ENCODE results near the gene ADAMTS7. TPM values are rescaled to one million over a fixed set of nuclear protein-coding genes. Genes with fewer than 3 reads are reported as not detected.
"Not testable (repeated sequence)": the region's sequence is repeated elsewhere in the genome, so short reads cannot be mapped to it uniquely, and the experiment has no call there.

ADAMTS7 gene
- total RNA-seq, 1 donor from 2014 or later, result 7.2 TPM

GRCh38 chr15:78810003-78810361, 1.3 kb downstream of the ADAMTS7 start:
- H3K27ac Mint-ChIP-seq, result no peak overlapping the region
- H3K27me3 Mint-ChIP-seq (ENCODE audit: low read depth), result peaks cover 40% of the 10 kb centered on the region
- peaks cover 10% of the 10 kb centered on the region for H3K36me3 Mint-ChIP-seq (ENCODE audit: low read depth)
- H3K4me1 Mint-ChIP-seq (ENCODE audit: low read depth), result peaks cover 7% of the 10 kb centered on the region
- peaks cover 6% of the 10 kb centered on the region for H3K9me3 Mint-ChIP-seq
- no peak for DNase-seq (ENCODE audit: low spot score)
- H3K4me3 Mint-ChIP-seq (ENCODE audit: low read depth), result peak overlapping the region; percentile 72
- intact Hi-C loops (cut with micrococcal nuclease), result loop anchor here (5.0 kb wide), 1 partner anchor 62 kb away; the partner anchor contains the start of gene MORF4L1

- H3K27me3 Mint-ChIP-seq (ENCODE audit: low read depth), result peaks cover 35% of the 10 kb centered on the region
- DNase-seq (ENCODE audit: low spot score), result peak; percentile 36
- peaks cover 10% of the 10 kb centered on the region for H3K36me3 Mint-ChIP-seq (ENCODE audit: low read depth)
- no peak overlapping the region for H3K27ac Mint-ChIP-seq
- H3K4me3 Mint-ChIP-seq (ENCODE audit: low read depth), result no peak overlapping the region
- peaks cover 6% of the 10 kb centered on the region for H3K9me3 Mint-ChIP-seq
- H3K4me1 Mint-ChIP-seq (ENCODE audit: low read depth), result peaks cover 7% of the 10 kb centered on the region
- intact Hi-C loops (cut with micrococcal nuclease), result loop anchor here (2.0 kb wide), 1 partner anchor 52 kb away; no protein-coding TSS in a partner anchor
These were observed 2.7 kb downstream of the ADAMTS7 start for GRCh38 chr15:78808550-78808949.

- Mint-ChIP-seq H3K27me3 (ENCODE audit: low read depth) (peaks cover 27% of the 10 kb centered on the region), H3K36me3 (ENCODE audit: low read depth) (peaks cover 10% of the 10 kb centered on the region), H3K9me3 (peaks cover 6% of the 10 kb centered on the region), H3K4me1 (ENCODE audit: low read depth) (peaks cover 3% of the 10 kb centered on the region), H3K4me3 (ENCODE audit: low read depth) (no peak overlapping the region), H3K27ac (no peak overlapping the region)
- intact Hi-C loops (cut with micrococcal nuclease), result no loop called here
- DNase-seq (ENCODE audit: low spot score), result no peak
These were observed 3.9 kb downstream of the ADAMTS7 start for GRCh38 chr15:78807359-78807758.

GRCh38 chr15:78804391-78804792, 6.9 kb downstream of the ADAMTS7 start:
- Mint-ChIP-seq H3K27me3 (ENCODE audit: low read depth) (peaks cover 11% of the 10 kb centered on the region), H3K27ac (no peak overlapping the region), H3K4me1 (ENCODE audit: low read depth) (no peaks in the 10 kb centered on the region), H3K4me3 (ENCODE audit: low read depth) (no peak overlapping the region), H3K36me3 (ENCODE audit: low read depth) (peaks cover 7% of the 10 kb centered on the region), H3K9me3 (peaks cover 6% of the 10 kb centered on the region)
- no peak for DNase-seq (ENCODE audit: low spot score)
- intact Hi-C loops (cut with micrococcal nuclease), result no loop called here

DNA sequence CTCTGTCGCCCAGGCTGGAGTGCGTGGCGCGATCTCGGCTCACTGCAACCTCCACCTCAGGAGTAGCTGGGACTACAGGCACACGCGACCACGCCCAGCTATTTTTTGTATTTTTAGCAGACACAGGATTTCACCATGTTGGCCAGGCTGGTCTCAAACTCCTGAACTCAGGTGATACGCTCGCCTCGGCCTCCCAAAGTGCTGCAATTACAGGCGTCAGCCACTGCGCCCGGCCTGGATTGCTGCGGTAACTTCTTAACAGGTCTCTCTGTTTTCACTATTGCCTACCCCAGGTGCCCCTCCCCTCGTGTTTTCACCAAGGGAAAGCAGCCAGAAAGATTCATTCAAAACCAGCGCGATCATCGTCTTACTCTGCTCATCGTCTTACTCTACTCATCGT, 10.5 kb downstream of the ADAMTS7 start:
- Mint-ChIP-seq H3K27ac (no peak overlapping the region), H3K36me3 (ENCODE audit: low read depth) (no peaks in the 10 kb centered on the region), H3K4me1 (ENCODE audit: low read depth) (no peaks in the 10 kb centered on the region), H3K9me3 (no peaks in the 10 kb centered on the region), H3K4me3 (ENCODE audit: low read depth) (no peak overlapping the region), H3K27me3 (ENCODE audit: low read depth) (no peaks in the 10 kb centered on the region)
- no peak for DNase-seq (ENCODE audit: low spot score)
- intact Hi-C loops (cut with micrococcal nuclease), result no loop called here

- no peak for DNase-seq (ENCODE audit: low spot score)
- H3K4me1 Mint-ChIP-seq (ENCODE audit: low read depth), result no peaks in the 10 kb centered on the region
- no peaks in the 10 kb centered on the region for H3K27me3 Mint-ChIP-seq (ENCODE audit: low read depth)
- H3K9me3 Mint-ChIP-seq, result no peaks in the 10 kb centered on the region
- intact Hi-C loops (cut with micrococcal nuclease), result no loop called here
- H3K36me3 Mint-ChIP-seq (ENCODE audit: low read depth), result no peaks in the 10 kb centered on the region
- H3K4me3 Mint-ChIP-seq (ENCODE audit: low read depth), result no peak overlapping the region
- H3K27ac Mint-ChIP-seq, result no peak overlapping the region
These were observed 11.1 kb downstream of the ADAMTS7 start for GRCh38 chr15:78800189-78800588.

- H3K4me1 Mint-ChIP-seq (ENCODE audit: low read depth); H3K9me3 Mint-ChIP-seq; H3K27me3 Mint-ChIP-seq (ENCODE audit: low read depth); H3K36me3 Mint-ChIP-seq (ENCODE audit: low read depth); intact Hi-C loops (cut with micrococcal nuclease); H3K4me3 Mint-ChIP-seq (ENCODE audit: low read depth); H3K27ac Mint-ChIP-seq; DNase-seq (ENCODE audit: low spot score): not testable (repeated sequence)
These were observed 12.2 kb downstream of the ADAMTS7 start for GRCh38 chr15:78799102-78799501.

GRCh38 chr15:78798355-78798754, 12.9 kb downstream of the ADAMTS7 start:
- H3K4me1 Mint-ChIP-seq (ENCODE audit: low read depth); DNase-seq (ENCODE audit: low spot score); H3K4me3 Mint-ChIP-seq (ENCODE audit: low read depth); H3K9me3 Mint-ChIP-seq; H3K27me3 Mint-ChIP-seq (ENCODE audit: low read depth); intact Hi-C loops (cut with micrococcal nuclease); H3K27ac Mint-ChIP-seq; H3K36me3 Mint-ChIP-seq (ENCODE audit: low read depth): not testable (repeated sequence)

DNA sequence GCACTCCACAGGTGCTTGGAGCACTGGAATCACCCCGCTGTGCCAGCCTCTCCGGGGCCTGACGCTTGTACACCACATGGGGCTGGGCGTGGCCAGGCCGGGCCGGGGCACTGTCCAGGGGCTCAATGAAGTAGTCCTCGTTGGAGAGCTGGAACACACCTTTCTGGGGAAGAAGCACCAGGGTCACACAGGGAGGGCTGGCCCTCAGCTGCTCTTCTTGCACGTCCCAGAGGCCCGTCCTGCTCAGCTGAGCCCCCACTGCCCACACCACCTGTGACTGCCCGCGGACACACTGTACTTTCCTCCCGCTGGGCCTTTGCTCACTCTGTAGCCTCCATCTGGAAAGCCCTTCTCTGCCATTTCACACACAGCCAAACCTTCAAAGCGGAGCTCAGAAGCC, 13.3 kb downstream of the ADAMTS7 start:
- no peak overlapping the region for H3K27ac Mint-ChIP-seq
- intact Hi-C loops (cut with micrococcal nuclease), result no loop called here
- H3K36me3 Mint-ChIP-seq (ENCODE audit: low read depth), result no peaks in the 10 kb centered on the region
- no peaks in the 10 kb centered on the region for H3K4me1 Mint-ChIP-seq (ENCODE audit: low read depth)
- H3K9me3 Mint-ChIP-seq, result no peaks in the 10 kb centered on the region
- no peaks in the 10 kb centered on the region for H3K27me3 Mint-ChIP-seq (ENCODE audit: low read depth)
- DNase-seq (ENCODE audit: low spot score), result no peak
- H3K4me3 Mint-ChIP-seq (ENCODE audit: low read depth), result no peak overlapping the region

- no peaks in the 10 kb centered on the region for H3K9me3 Mint-ChIP-seq
- H3K4me3 Mint-ChIP-seq (ENCODE audit: low read depth), result no peak overlapping the region
- no peak overlapping the region for H3K27ac Mint-ChIP-seq
- H3K36me3 Mint-ChIP-seq (ENCODE audit: low read depth), result no peaks in the 10 kb centered on the region
- no peak for DNase-seq (ENCODE audit: low spot score)
- intact Hi-C loops (cut with micrococcal nuclease), result no loop called here
- H3K4me1 Mint-ChIP-seq (ENCODE audit: low read depth), result no peaks in the 10 kb centered on the region
- no peaks in the 10 kb centered on the region for H3K27me3 Mint-ChIP-seq (ENCODE audit: low read depth)
These were observed 14.8 kb downstream of the ADAMTS7 start for GRCh38 chr15:78796510-78796909.

GRCh38 chr15:78795043-78795442, 16.2 kb downstream of the ADAMTS7 start:
- H3K36me3 Mint-ChIP-seq (ENCODE audit: low read depth), result no peaks in the 10 kb centered on the region
- H3K4me1 Mint-ChIP-seq (ENCODE audit: low read depth), result peaks cover 9% of the 10 kb centered on the region
- H3K9me3 Mint-ChIP-seq, result no peaks in the 10 kb centered on the region
- H3K4me3 Mint-ChIP-seq (ENCODE audit: low read depth), result no peak overlapping the region
- no peaks in the 10 kb centered on the region for H3K27me3 Mint-ChIP-seq (ENCODE audit: low read depth)
- intact Hi-C loops (cut with micrococcal nuclease), result no loop called here
- DNase-seq (ENCODE audit: low spot score), result no peak
- H3K27ac Mint-ChIP-seq, result no peak overlapping the region

GRCh38 chr15:78794446-78794845, 16.8 kb downstream of the ADAMTS7 start:
- H3K4me3 Mint-ChIP-seq (ENCODE audit: low read depth); H3K27me3 Mint-ChIP-seq (ENCODE audit: low read depth); H3K27ac Mint-ChIP-seq; H3K9me3 Mint-ChIP-seq; DNase-seq (ENCODE audit: low spot score); H3K36me3 Mint-ChIP-seq (ENCODE audit: low read depth); intact Hi-C loops (cut with micrococcal nuclease): not testable (repeated sequence)
- H3K4me1 Mint-ChIP-seq (ENCODE audit: low read depth), result peaks cover 13% of the 10 kb centered on the region

DNA sequence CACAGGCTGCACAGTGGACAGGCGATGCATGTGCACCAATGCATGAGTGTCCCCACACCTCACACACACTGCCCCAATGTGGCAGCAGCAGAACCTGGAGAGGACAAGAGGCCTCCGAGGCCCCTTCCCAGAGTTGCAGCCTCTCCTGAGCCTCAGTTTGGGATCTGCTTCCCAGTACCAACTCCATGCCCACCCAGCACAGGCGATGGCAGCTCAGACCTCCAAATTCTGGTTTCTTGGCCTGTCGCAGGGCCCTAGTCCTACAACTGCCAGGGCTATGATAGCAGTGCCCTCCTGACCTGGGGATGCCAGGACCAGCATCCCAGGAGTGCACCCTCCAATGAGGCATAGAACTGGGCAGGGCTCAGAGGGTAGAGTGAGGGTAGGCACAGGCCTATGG, 19.9 kb downstream of the ADAMTS7 start:
- no peak overlapping the region for H3K27ac Mint-ChIP-seq
- peaks cover 23% of the 10 kb centered on the region for H3K4me1 Mint-ChIP-seq (ENCODE audit: low read depth)
- peaks cover 5% of the 10 kb centered on the region for H3K36me3 Mint-ChIP-seq (ENCODE audit: low read depth)
- no peak for DNase-seq (ENCODE audit: low spot score)
- no peak overlapping the region for H3K4me3 Mint-ChIP-seq (ENCODE audit: low read depth)
- H3K9me3 Mint-ChIP-seq, result no peaks in the 10 kb centered on the region
- H3K27me3 Mint-ChIP-seq (ENCODE audit: low read depth), result no peaks in the 10 kb centered on the region
- intact Hi-C loops (cut with micrococcal nuclease), result no loop called here

DNA sequence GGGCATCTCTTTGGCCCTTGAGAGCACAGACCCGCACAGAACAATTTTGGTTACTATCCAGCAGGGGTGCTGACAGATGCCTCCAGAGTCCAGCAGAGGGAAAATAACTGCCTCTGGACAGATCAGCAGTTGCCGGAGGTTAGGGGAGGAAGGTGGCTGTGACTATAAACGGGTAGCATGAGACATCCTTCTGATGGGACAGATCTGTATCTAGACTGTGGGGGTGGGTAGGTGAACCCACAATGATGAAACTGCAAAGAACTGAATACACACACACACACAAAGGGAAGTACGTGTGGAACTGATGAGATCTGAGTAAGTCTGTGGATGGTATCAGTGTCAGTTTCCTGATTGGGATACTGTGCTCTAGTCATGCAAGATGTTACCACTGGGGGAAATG, 21.2 kb downstream of the ADAMTS7 start:
- no peak overlapping the region for H3K4me3 Mint-ChIP-seq (ENCODE audit: low read depth)
- peaks cover 23% of the 10 kb centered on the region for H3K4me1 Mint-ChIP-seq (ENCODE audit: low read depth)
- intact Hi-C loops (cut with micrococcal nuclease), result loop anchor here (1.0 kb wide), 1 partner anchor 29 kb away; no protein-coding TSS in a partner anchor
- H3K27ac Mint-ChIP-seq, result peak overlapping the region; percentile 44
- DNase-seq (ENCODE audit: low spot score), result peak; percentile 37
- H3K27me3 Mint-ChIP-seq (ENCODE audit: low read depth), result no peaks in the 10 kb centered on the region
- H3K36me3 Mint-ChIP-seq (ENCODE audit: low read depth), result peaks cover 9% of the 10 kb centered on the region
- no peaks in the 10 kb centered on the region for H3K9me3 Mint-ChIP-seq
